Erythroblast (primary cell): Measurements from ENCODE around the gene SH2D4B.

Source experiments
- GATA1 ChIP-seq: IDR thresholded peaks from 2 replicates; pipeline ENCODE4 v1.6.1; 2011; ENCODE audit warnings: low read depth, mild to moderate bottlenecking, control low read depth, low read length, moderate library complexity
- POLR2A ChIP-seq: IDR thresholded peaks from 2 replicates; pipeline ENCODE4 v1.6.1; 2011; ENCODE audit warnings: mild to moderate bottlenecking, low read length

- TF ChIP-seq POLR2A, result no peak
- no peak for TF ChIP-seq GATA1
Observed at GRCh38 chr10:80491251-80492102, 46.2 kb upstream of the SH2D4B start.
